ENCODE data around the gene GATM.

- TF ChIP-seq CTCF (IDR thresholded peaks at IDR 0.05) (no peak), EZH2phosphoT487 (IDR thresholded peaks at IDR 0.05) (no peak), EZH2 (IDR thresholded peaks at IDR 0.05) (no peak)
Observed at GRCh38 chr15:45397116-45397665, 18.8 kb upstream of the GATM start.
